ENCODE data around the gene ETDC. TPM values are rescaled to one million over a fixed set of nuclear protein-coding genes. Genes with fewer than 3 reads are reported as not detected.

The ETDC gene
- total and polyA plus RNA-seq, 2 experiments from 2014 or later = not detected

DNA sequence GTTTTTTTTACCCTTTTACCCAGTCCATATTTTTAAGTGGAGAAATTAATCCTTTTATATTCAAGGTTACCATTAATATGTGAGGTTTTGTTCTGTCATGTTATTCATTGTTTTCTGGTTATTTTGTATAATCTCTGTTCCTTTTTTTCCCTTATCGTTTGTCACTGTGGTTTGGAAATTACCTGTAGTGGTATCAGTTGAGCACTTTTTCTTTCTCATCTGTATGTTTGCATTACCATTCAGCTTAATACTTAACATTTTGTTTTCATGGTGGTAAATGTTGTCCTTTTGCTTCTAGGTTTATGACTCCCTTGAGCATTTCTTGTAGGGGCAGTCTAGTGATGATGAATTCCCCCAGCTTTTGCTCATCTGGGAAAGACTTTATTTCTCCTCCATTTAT, 6.6 kb downstream of the ETDC start:
- no peaks in the 10 kb centered on the region for H3K36me3 ChIP-seq (ENCODE audit: insufficient read depth)
- Mint-ChIP-seq H3K4me1 (no peaks in the 10 kb centered on the region), H3K9me3 (peaks cover 46% of the 10 kb centered on the region), H3K27me3 (ENCODE audit: insufficient read depth, low read depth, poor library complexity) (no peaks in the 10 kb centered on the region), H3K36me3 (ENCODE audit: low read depth) (peaks cover 44% of the 10 kb centered on the region), H3K4me3 (no peak overlapping the region), H3K27ac (no peak overlapping the region)
- ATAC-seq (no peak), DNase-seq (ENCODE audit: low spot score) (no peak)
- H3K79me2 ChIP-seq (replicated peaks; ENCODE audit: insufficient read depth) = no peaks in the 10 kb centered on the region
- H3K9me2 ChIP-seq (ENCODE audit: insufficient read depth) = no peaks in the 10 kb centered on the region
- H3K4me2 ChIP-seq = no peak overlapping the region
- H3K27ac ChIP-seq (ENCODE audit: low read depth) = no peak overlapping the region
- TF ChIP-seq, protein P1, sequence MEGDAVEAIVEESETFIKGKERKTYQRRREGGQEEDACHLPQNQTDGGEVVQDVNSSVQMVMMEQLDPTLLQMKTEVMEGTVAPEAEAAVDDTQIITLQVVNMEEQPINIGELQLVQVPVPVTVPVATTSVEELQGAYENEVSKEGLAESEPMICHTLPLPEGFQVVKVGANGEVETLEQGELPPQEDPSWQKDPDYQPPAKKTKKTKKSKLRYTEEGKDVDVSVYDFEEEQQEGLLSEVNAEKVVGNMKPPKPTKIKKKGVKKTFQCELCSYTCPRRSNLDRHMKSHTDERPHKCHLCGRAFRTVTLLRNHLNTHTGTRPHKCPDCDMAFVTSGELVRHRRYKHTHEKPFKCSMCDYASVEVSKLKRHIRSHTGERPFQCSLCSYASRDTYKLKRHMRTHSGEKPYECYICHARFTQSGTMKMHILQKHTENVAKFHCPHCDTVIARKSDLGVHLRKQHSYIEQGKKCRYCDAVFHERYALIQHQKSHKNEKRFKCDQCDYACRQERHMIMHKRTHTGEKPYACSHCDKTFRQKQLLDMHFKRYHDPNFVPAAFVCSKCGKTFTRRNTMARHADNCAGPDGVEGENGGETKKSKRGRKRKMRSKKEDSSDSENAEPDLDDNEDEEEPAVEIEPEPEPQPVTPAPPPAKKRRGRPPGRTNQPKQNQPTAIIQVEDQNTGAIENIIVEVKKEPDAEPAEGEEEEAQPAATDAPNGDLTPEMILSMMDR (conservative IDR thresholded peaks at IDR 0.05; ENCODE audit: low read depth in 2 of 2) = no peak
- TF ChIP-seq NANOG (IDR thresholded peaks at IDR 0.05; ENCODE audit: borderline replicate concordance) = no peak
- no peak for TF ChIP-seq POLR2AphosphoS5 (IDR thresholded peaks at IDR 0.05; ENCODE audit: low read depth)
- TF ChIP-seq ZNF114 (CRISPR knock-in tag; IDR thresholded peaks at IDR 0.05) = no peak
- TF ChIP-seq, protein P2, sequence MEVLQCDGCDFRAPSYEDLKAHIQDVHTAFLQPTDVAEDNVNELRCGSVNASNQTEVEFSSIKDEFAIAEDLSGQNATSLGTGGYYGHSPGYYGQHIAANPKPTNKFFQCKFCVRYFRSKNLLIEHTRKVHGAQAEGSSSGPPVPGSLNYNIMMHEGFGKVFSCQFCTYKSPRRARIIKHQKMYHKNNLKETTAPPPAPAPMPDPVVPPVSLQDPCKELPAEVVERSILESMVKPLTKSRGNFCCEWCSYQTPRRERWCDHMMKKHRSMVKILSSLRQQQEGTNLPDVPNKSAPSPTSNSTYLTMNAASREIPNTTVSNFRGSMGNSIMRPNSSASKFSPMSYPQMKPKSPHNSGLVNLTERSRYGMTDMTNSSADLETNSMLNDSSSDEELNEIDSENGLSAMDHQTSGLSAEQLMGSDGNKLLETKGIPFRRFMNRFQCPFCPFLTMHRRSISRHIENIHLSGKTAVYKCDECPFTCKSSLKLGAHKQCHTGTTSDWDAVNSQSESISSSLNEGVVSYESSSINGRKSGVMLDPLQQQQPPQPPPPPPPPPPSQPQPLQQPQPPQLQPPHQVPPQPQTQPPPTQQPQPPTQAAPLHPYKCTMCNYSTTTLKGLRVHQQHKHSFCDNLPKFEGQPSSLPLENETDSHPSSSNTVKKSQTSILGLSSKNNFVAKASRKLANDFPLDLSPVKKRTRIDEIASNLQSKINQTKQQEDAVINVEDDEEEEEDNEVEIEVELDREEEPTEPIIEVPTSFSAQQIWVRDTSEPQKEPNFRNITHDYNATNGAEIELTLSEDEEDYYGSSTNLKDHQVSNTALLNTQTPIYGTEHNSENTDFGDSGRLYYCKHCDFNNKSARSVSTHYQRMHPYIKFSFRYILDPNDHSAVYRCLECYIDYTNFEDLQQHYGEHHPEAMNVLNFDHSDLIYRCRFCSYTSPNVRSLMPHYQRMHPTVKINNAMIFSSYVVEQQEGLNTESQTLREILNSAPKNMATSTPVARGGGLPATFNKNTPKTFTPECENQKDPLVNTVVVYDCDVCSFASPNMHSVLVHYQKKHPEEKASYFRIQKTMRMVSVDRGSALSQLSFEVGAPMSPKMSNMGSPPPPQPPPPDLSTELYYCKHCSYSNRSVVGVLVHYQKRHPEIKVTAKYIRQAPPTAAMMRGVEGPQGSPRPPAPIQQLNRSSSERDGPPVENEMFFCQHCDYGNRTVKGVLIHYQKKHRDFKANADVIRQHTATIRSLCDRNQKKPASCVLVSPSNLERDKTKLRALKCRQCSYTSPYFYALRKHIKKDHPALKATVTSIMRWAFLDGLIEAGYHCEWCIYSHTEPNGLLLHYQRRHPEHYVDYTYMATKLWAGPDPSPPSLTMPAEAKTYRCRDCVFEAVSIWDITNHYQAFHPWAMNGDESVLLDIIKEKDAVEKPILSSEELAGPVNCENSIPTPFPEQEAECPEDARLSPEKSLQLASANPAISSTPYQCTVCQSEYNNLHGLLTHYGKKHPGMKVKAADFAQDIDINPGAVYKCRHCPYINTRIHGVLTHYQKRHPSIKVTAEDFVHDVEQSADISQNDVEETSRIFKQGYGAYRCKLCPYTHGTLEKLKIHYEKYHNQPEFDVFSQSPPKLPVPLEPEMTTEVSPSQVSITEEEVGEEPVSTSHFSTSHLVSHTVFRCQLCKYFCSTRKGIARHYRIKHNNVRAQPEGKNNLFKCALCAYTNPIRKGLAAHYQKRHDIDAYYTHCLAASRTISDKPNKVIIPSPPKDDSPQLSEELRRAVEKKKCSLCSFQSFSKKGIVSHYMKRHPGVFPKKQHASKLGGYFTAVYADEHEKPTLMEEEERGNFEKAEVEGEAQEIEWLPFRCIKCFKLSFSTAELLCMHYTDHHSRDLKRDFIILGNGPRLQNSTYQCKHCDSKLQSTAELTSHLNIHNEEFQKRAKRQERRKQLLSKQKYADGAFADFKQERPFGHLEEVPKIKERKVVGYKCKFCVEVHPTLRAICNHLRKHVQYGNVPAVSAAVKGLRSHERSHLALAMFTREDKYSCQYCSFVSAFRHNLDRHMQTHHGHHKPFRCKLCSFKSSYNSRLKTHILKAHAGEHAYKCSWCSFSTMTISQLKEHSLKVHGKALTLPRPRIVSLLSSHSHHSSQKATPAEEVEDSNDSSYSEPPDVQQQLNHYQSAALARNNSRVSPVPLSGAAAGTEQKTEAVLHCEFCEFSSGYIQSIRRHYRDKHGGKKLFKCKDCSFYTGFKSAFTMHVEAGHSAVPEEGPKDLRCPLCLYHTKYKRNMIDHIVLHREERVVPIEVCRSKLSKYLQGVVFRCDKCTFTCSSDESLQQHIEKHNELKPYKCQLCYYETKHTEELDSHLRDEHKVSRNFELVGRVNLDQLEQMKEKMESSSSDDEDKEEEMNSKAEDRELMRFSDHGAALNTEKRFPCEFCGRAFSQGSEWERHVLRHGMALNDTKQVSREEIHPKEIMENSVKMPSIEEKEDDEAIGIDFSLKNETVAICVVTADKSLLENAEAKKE (CRISPR knock-in tag; IDR thresholded peaks at IDR 0.05) = no peak
- no peak for TF ChIP-seq EZH2phosphoT487 (IDR thresholded peaks at IDR 0.05; ENCODE audit: unreplicated experiment)
- TF ChIP-seq, protein P3, sequence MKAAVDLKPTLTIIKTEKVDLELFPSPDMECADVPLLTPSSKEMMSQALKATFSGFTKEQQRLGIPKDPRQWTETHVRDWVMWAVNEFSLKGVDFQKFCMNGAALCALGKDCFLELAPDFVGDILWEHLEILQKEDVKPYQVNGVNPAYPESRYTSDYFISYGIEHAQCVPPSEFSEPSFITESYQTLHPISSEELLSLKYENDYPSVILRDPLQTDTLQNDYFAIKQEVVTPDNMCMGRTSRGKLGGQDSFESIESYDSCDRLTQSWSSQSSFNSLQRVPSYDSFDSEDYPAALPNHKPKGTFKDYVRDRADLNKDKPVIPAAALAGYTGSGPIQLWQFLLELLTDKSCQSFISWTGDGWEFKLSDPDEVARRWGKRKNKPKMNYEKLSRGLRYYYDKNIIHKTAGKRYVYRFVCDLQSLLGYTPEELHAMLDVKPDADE (IDR thresholded peaks at IDR 0.05) = no peak
- TF ChIP-seq EZH2 (IDR thresholded peaks at IDR 0.05; ENCODE audit: low read depth, unreplicated experiment) = no peak
- TF ChIP-seq JUNB (IDR thresholded peaks at IDR 0.05; ENCODE audit: unreplicated experiment) = no peak
- TF ChIP-seq STAT1 (IDR thresholded peaks at IDR 0.05; ENCODE audit: unreplicated experiment) = no peak
- TF ChIP-seq CREB1 (CRISPR knock-in tag; IDR thresholded peaks at IDR 0.05; ENCODE audit: low read depth) = no peak
- TF ChIP-seq, protein P4, sequence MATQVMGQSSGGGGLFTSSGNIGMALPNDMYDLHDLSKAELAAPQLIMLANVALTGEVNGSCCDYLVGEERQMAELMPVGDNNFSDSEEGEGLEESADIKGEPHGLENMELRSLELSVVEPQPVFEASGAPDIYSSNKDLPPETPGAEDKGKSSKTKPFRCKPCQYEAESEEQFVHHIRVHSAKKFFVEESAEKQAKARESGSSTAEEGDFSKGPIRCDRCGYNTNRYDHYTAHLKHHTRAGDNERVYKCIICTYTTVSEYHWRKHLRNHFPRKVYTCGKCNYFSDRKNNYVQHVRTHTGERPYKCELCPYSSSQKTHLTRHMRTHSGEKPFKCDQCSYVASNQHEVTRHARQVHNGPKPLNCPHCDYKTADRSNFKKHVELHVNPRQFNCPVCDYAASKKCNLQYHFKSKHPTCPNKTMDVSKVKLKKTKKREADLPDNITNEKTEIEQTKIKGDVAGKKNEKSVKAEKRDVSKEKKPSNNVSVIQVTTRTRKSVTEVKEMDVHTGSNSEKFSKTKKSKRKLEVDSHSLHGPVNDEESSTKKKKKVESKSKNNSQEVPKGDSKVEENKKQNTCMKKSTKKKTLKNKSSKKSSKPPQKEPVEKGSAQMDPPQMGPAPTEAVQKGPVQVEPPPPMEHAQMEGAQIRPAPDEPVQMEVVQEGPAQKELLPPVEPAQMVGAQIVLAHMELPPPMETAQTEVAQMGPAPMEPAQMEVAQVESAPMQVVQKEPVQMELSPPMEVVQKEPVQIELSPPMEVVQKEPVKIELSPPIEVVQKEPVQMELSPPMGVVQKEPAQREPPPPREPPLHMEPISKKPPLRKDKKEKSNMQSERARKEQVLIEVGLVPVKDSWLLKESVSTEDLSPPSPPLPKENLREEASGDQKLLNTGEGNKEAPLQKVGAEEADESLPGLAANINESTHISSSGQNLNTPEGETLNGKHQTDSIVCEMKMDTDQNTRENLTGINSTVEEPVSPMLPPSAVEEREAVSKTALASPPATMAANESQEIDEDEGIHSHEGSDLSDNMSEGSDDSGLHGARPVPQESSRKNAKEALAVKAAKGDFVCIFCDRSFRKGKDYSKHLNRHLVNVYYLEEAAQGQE (IDR thresholded peaks at IDR 0.05; ENCODE audit: unreplicated experiment) = no peak
- no peaks in the 10 kb centered on the region for H3K27me3 ChIP-seq (ENCODE audit: insufficient read depth)
- no peaks in the 10 kb centered on the region for H3F3A ChIP-seq (replicated peaks; ENCODE audit: low read depth)
- H3K4me1 ChIP-seq (ENCODE audit: insufficient read depth) = no peaks in the 10 kb centered on the region
- no peaks in the 10 kb centered on the region for H4K20me1 ChIP-seq (replicated peaks; ENCODE audit: insufficient read depth)
- H3K4me3 ChIP-seq = no peak overlapping the region
- no peak overlapping the region for H2AFZ ChIP-seq

Measured in GM23338 (cell line).